NCI-H2107 treated with DMSO at 0.1 percent for 48 hours (cell line): Measurements from ENCODE around the gene PYCR2.
"Not testable (repeated sequence)": the region's sequence is repeated elsewhere in the genome, so short reads cannot be mapped to it uniquely, and the experiment has no call there.

Experiments used
- DNase-seq: peaks from one replicate; lab custom pipeline; 2025; ENCODE audit not compliant: unreplicated experiment; lab: John Stamatoyannopoulos, UW

Gene PYCR2

DNA sequence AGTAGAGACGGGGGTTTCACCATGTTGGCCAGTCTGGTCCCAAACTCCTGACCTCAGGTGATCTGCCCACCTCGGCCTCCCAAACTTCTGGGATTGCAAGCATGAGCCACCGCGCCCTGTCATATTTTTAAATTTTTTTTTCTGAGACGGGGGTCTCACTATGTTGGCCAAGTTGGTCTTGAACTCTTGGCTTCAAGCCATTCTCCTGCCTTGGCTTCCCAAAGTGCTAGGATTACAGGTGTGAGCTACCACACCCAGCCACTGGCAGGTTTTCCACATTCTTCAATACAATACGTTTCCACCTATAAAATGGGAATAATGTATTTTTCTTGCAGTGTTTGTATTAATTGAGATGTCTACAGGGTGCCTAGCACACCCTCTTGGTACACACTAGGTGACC lies 31.7 kb downstream of the PYCR2 start:
- no peak for DNase-seq

DNA sequence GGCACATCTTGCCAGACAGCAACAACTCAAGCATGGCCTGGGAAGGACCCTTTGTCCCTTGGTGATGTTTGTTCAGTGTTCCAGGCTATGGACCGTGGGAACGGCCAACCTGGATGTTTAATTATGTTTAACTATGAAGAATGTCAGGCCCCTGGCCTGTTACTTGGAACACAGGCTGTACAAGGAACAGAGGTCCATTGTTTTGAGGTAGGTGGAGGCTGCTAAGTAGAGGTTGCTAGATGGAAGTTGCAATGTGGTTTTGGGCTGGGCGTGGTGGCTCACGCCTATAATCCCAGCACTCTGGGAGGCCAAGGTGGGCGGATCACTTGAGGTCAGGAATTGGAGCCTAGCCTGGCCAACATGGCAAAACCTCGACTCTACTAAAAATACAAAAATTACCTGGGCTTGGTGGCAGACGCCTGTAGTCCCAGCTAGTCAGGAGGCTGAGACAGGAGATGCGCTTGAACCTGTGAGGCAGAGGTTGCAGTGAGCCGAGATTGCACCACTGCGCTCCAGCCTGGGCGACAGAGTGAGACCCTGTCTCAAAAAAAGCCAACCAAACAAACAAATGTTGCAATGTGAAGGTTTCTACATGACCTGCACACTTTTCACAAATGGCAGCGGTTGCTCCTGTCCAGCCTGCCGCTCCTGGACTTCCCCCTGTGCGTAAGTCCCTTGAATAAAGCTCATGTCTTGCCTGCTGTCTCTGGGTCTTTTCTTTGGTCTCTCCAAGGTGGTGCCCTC lies 32.6 kb downstream of the PYCR2 start:
- DNase-seq, result no peak

DNA sequence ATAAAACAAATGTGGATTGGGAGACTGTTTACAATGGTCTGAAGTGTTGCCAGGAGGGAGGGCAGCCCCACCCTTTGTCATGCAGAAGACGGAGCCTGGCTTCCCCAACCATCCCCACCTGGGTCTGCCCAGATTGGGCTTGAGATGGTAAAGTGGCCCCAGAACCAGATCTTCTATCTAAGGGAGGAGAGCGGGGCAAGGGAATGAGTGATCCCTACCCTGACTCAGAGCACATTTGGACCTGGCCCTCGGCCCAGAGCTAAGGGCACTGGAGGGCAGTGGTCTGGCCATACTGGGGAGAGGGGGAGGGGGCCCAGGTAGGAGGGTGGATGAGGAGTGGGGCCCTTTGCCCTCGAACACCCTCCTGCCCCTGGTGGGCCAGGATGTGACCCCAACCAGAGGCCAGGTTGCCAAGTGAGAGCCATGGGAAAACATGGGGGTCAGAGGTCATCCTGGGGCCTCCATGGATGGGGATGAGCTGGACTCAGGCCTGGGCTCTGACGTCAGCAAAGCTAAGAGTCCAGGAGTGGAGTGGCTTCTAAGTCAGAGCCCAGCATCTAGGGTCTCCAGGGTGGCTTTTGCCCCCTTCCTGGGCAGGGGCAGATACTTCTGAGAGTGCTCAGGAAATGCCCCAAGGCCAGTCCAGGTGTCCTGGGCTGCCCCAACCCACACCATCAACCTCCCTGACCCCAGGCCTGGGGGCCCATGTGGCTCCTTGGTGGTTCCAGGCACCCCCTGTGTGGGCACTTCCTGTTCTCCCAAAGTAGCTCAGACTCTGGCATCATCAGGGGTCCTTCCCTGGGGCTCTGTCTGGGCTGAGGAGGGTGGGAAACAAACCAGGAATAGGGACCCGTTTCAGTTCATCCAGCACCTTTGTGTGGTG lies 33.5 kb downstream of the PYCR2 start:
- DNase-seq, result no peak

DNA sequence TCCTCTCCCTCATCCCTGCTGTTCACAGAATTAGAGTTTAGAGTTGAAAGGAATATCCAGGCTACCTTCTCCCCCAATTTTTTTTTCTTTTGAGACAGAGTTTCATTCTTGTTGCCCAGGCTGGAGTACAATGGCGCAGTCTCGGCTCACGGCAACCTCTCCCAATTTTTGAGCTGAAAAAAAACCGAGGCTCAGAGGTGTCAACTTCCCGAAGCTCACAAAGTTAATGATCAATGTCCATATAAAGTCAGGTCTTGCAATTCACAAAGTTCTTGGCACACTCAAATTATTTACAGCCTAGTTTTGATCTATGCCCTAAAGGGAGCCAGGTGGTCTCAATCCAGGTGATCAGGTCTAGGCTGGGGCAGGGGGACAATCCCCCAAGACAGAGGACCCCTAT lies 34.3 kb downstream of the PYCR2 start:
- DNase-seq, result no peak

DNA sequence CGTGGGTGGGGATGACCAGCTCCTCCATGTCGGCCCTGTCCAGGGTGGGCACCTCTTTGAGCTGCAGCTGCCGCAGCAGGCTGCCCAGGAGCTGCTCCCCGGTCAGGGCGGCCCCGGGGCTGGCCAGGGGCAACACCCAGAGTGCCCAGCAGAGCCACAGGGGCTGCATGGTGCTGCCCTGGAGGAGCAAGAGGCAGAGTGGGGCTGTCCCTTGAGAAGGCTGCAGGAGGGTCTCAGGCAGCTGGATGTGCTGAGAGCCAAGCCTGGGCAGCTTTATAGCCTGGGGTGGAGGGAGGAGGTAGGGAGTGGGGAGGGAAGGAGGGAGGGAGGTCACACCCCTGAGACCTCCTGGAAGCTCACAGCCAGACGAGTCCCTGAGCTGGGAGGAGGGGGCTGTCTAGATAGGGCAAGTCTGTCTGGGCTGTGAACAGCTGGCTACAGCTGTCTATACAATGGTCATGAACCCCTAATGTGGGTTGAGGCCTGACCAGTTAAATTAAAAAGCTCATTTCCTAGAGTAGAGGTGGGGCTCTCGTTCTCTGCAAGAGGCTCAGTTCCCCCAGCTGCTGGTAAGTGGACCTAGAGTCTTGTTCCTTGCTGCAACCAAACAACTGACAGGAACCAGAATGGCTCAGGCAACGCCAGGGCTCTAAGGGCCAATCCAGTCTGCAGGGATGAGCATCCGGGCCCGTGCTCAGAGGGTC lies 35.0 kb downstream of the PYCR2 start, which contains the start of gene LEFTY1:
Gene LEFTY1, minus strand, starts transcription at position 249 of the 704 bp plus-strand sequence. Its CDS starts 80 bp downstream, at position 169.
- DNase-seq, result no peak

DNA sequence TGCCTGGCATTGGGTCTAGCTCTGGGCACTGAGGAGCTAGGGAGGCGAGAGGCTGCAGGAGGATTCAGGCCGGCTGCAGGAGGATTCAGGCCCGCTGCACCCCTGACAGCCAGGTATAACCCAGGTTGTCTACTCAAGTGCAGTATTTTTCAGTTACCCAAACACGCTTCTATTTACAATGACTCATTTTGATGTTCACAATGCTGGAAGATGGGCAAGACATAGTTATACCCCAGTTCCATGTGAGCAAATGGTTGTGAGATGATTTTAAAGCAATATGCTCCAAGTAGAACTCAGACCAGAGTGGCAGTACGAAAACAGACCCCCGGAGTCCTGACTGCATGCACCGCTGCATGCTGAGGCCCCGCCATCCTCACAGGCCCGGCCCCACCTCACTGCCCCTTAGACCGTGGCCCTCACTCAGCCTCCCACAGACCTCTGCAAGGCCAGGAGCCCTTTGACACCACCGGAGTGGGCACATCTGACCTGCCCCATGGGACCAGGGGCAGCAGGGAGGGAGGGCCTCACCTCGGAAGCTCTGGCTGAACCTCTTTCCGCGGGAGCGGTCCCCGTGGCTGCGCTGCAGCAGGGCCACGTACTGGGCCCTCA lies 35.7 kb downstream of the PYCR2 start:
- DNase-seq, result no peak

DNA sequence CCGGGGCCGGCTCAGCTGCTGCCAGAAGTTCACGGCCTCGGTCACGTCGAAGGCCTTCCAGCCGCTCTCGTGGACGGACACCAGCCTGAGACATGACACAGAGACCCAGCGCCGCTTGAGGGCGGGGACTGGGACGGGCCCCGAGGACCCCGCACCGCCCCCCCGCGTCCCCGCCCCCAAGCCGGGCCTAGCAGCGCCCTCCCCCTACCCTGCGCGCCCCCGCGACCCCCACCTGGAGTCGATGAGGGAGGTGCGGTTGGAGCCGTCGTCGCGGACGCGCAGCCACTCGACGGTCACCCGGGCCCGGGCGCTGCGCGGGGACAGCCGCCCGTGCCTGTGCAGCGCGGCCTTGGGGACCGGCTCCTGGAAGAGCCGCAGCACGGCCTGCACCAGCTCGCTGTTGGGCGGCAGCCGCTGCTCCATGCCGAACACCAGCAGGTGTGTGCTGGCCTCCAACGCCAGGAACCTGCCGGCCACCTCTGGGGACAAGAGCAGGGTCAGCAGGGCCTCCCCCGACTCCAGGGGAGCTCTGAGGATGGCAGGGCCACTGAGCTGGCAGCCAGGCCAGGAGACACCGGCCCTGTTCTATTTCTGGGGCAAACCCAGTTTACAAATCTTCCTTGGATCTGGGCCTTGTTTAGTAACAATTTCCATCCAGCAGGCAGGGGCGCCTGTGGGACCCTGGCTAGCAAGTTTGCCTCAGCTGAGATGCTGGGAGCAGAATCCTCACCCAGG lies 36.3 kb downstream of the PYCR2 start:
- not testable (repeated sequence) for DNase-seq

DNA sequence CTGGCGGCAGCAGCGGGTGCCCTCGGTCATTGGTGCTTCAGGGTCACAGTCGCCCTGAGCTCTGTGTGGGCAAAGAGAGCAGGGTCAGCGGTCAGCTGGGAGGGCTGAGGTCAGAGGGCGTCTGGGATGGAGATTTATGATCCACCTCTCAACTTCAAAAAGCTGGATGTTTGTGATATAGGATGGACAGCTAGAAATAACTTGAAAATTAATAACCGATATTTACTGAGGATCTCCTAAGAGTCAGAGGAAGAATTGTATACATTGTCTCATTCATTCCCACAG lies 37.1 kb downstream of the PYCR2 start:
- no peak for DNase-seq

DNA sequence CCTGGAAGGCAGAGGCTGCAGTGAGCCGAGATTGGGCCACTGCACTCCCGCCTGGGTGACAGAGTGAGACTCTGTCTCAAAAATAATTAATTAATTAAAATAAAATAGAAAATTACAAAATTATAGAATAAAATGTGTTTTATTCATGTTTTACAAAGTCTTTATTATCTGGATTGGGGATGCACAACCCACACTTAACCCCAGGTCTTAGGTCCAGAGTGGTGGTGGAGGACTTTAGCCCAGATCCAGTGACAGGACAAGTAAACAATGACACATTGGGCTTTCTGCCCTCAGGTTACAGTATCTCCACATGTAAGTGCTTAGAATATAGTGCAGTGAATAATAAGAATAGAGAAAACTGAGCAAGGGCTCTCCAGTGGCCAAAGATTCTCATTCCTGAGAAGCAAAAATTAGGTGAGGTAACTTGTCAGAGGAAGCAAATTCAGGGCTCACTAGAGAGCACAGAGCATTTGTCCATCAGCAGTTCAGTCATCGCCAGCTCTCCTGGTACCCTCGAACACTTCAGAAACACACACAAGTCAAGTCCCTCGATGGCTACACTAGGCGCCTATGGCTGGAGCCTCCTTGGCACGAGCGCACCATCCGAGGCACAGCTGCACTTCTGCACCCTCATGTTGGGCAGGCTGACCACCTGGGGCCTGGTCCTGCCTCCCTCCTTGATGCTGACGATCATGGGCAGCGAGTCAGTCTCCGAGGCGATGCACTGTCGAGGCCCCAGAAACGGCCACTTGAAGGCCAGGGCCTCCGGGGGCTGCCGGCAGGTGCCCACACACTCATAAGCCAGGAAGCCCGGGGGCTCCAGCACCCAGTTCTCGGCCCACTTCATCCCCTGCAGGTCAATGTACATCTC lies 37.7 kb downstream of the PYCR2 start:
- no peak for DNase-seq

DNA sequence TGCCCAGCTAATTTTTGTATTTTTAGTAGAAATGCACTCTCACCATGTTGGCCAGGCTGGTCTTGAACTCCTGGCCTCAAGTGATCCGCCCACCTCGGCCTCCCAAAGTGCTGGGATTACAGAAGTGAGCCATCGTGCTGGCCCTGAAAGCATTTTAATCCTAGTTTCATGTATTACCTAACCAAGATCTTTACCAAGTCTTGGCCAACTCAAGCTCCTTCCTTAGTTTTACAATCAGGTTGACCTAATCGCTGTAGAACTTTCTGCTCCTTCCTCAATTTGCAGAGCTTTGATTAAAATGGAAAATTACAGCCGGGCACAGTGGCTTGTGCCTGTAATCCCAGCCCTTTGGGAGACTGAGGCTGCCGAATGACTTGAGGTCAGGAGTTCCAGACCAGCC lies 38.7 kb downstream of the PYCR2 start:
- no peak for DNase-seq

DNA sequence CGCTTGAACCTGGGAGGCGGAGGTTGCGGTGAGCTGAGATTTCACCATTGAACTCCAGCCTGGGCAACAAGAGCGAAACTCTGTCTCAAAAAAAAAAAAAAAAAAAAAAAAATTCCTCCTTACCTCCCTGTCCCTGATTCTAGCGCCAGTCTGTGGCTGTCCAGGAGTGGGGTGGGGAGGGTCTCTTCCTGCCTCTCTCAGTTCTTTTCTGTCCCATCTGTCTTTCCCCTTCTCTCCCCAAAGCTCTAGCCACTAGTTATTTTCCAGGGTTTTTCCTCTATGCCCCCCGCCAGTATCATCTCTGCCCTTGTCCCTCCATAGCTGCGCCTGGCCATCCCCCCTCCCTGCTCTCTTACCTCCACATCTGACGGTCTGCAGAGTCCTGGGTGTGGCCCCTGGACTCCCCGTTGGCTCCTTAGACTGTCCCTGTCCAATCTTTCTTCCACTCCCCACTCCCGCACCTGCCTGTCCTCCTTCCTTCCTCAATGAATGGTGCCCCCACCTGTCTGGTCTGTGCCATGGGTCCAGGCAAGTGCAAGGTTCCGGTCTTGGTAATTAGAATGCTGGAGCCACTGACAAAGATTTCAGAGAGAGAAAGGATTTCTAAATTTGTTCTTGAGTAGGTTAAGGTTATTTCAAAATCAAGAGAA lies 40.3 kb downstream of the PYCR2 start:
- DNase-seq, result no peak

DNA sequence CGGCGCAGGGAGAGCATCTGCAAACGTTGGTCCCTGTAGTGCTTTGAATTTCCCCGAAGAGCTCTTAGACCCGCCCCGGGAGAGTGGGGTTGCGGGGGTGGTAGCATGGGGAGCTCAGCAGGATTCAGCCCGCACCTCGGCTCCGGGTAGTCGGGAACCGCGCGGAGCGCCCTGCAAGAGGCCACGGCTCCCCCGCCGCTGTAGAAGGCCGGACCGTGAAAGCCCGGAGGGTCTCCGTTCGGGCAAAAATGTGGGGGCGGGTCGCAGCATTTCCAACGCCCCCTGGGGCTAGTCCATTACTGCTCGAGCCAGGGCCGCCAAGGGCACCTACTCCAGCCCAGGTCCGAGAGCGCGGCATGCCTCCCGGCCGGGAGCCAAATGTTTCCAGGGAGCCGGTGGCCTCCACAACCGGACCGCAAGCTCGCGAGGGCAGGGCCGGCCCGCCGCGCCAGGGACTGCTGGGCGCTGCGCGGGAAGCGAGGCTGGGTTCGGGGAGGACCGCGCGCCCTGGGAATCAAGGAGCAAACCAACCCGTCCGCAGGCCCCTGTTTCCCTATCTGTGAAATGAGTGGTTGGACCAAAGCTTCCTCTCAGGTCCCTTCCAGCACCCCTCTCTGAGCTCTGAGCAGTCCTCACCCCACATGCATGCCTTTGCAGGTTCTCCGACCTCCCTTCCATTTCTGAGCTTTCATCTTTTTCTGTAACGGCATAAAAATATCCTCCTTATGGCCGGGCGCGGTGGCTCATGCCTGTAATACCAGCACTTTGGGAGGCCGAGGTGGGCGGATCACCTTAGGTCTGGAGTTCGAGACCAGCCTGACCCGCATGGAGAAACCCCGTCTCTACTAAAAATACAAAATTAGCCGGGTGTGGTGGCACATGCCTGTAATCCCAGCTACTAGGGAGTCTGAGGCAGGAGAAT lies 41.1 kb downstream of the PYCR2 start:
- DNase-seq, result no peak

DNA sequence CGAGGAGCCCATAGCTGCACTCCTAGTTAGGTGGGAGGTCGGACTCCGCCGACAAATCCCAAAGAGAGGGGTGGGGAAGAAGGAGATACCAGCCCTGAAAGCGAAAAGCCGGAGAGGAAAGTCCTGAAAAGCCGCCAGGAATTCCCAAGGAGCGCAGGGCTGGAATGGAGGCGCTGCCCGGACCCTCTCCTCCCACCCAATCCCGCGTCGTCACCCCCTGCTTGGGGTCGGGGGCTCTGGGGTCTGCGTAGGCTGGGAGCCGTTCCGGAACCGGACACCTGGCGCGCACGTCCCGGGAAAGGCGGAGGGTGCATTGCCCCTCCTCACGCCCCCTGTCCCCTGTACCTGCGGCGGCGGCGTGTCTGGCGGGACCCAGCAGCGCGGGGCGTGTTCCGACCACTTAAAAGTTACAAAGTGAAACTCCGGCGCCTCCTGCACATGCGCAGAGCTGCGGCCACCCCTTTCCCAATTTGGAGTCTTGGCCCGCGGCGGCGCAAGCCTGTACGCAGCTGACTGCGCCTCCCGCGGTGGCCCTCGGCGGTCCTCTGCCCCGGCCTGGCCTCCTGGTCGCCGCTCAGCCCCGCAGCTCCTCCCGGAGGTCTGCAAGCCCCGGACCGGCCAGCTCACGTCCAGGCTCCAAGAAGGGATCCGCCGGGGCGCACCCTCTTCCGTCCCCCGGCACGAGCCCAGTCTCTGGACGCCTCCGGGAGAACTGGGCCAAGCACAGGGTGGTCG lies 41.9 kb downstream of the PYCR2 start, which contains the start of gene TMEM63A:
Gene TMEM63A, minus strand, starts transcription at position 422 of the 735 bp plus-strand sequence. CDS start 4,800 bp downstream, outside the sequence.
- peak; percentile 64 for DNase-seq

DNA sequence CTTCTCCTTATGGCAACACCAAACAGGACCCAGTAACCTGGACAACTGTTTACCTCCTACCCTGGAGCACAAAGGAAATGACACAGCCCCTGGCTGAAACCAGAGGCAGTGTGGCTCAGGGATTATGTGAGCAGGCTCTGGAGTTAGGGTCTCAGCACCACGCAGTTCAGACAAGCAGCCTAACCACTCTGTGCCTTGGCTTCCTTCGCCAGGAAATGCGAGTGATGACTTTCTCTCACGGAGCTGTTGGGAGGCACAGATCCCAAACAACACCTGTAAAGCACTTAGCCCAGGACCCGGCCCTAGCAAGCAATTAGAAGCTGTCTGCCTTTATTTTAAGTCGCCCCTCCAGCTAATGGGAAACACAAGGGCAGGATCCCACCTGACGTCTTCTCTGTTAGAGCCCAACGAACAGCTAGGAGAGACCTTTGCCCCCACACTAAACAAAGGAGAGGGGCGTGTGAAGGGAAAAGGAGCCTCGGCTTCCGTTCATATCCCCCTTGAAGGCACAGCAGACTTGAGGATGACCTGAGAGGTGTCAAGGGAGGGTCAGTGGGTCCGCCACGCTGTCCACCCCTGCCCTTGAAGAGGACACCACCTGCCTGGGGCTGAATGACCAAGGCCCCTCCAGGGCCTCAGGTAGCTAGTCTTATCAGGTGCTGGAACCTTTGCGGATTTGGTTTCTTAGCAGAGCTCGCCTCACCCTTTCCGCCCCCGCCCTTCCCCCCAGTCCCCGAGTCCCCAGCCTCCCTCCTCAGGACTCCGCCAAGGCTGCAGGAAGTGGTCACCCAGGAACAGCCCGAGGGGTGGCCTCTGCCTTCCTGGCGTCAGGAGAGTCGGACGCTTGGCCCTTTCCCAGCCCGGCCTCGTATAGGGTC lies 42.7 kb downstream of the PYCR2 start:
- no peak for DNase-seq

DNA sequence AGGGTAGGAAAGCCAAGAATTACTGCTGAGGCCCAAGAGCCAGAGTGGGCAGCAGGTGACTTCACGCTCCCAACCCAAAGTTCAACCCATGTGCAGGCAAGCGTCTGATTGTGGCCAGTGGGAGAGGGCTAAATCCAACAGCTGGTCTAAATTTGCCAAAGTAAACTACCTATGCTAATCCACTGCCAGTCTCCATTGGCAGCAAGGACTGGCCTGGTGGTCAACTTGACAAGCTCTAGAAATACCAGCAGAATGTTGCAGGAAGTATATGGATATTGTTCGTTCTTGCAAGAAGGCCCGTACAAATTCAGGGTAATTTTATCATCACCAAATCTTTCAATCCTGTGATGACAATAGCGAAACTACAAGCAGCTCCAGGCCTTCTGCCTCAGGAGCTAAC lies 43.4 kb downstream of the PYCR2 start:
- DNase-seq, result no peak

DNA sequence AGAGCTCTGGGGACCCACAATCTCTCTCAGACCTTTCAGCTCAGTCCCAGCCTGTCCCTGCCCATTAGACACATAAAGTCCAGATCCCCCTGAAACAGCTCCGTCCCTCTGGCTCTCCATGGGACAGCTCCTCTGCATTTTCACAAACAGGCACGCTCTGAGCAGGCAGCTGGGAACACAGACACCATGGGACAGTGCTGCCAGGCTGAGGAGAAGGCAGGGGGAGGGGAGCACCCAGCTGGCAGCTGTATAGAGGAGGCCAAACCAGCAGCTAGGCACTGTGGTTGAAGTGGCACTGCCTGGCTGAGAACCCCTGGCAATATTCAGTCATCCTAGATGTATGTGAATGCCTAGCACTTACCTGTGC lies 43.8 kb downstream of the PYCR2 start:
- peak; percentile 64 for DNase-seq
